SU-DHL-6 (cell line): ENCODE data around the gene CFL1.

Source experiments
- H2AFZ ChIP-seq: fragments of 200-600 bp; sonication (generic); 2 replicates; pipeline ENCODE4 v1.6.1; 2014; ENCODE audit warnings: low read depth, mild to moderate bottlenecking, moderate library complexity, mixed read lengths, antibody characterized with exemption, low read length; ENCODE audit not compliant: severe bottlenecking
- H3F3A ChIP-seq: fragments of 200-600 bp; shearing (Covaris generic); 2 replicates; pipeline ENCODE4 v1.6.0; 2016; ENCODE audit warnings: antibody characterized with exemption, mild to moderate bottlenecking; ENCODE audit not compliant: insufficient read depth
- H3K27ac ChIP-seq: fragments of 200-600 bp; sonication (generic); 2 replicates; pipeline ENCODE4 v1.5.1; 2016; ENCODE audit warnings: low read depth, mild to moderate bottlenecking, low read length, moderate library complexity, mixed read lengths
- H3K27me3 ChIP-seq: fragments of 200-600 bp; sonication (generic), shearing (Covaris generic); 2 replicates; pipeline ENCODE4 v1.6.0; 2014; ENCODE audit warnings: mild to moderate bottlenecking, low read length
- H3K36me3 ChIP-seq: fragments of 200-600 bp; sonication (generic); 2 replicates; pipeline ENCODE4 v1.6.1; 2014; ENCODE audit warnings: mild to moderate bottlenecking, low read length, mixed read lengths
- H3K4me2 ChIP-seq: fragments of 300-600, 200-600 bp; shearing (Covaris generic), sonication (generic); 2 replicates; pipeline ENCODE4 v1.6.0; 2014; ENCODE audit warnings: low read length, low read depth, mild to moderate bottlenecking; ENCODE audit not compliant: poor library complexity, severe bottlenecking
- H3K4me3 ChIP-seq: fragments of 200-600 bp; sonication (generic); 2 replicates; pipeline ENCODE4 v1.5.1; 2014; ENCODE audit warnings: antibody characterized with exemption, low read length, mild to moderate bottlenecking, mixed read lengths; ENCODE audit not compliant: insufficient read depth, poor library complexity, severe bottlenecking
- H3K79me2 ChIP-seq: fragments of 200-600 bp; sonication (generic); 2 replicates; pipeline ENCODE4 v1.6.1; 2014; ENCODE audit warnings: mild to moderate bottlenecking, low read length, moderate library complexity; ENCODE audit not compliant: insufficient read depth
- H3K9ac ChIP-seq: fragments of 200-600 bp; sonication (generic); 2 replicates; pipeline ENCODE4 v1.7.0; 2014; ENCODE audit warnings: mild to moderate bottlenecking, low read length
- H3K9me2 ChIP-seq: fragments of 200-600 bp; sonication (generic); replicated peaks from 2 replicates; pipeline ENCODE4 v1.6.1; 2014; ENCODE audit warnings: low read length; ENCODE audit not compliant: insufficient read depth
- H3K9me3 ChIP-seq: fragments of 200-600 bp; sonication (generic); 2 replicates; pipeline ENCODE4 v1.6.1; 2014; ENCODE audit warnings: low read length, mixed read lengths; ENCODE audit not compliant: insufficient read depth
- H4K20me1 ChIP-seq: fragments of 200-600 bp; sonication (generic); 2 replicates; pipeline ENCODE4 v1.6.1; 2014; ENCODE audit warnings: low read depth, mild to moderate bottlenecking, antibody characterized with exemption, low read length, moderate library complexity, mixed read lengths
- EZH2phosphoT487 ChIP-seq: fragments of 200-600 bp; sonication (generic), shearing (Covaris generic); conservative IDR thresholded peaks from 2 replicates; pipeline ENCODE4 v1.6.1; 2018; ENCODE audit warnings: mild to moderate bottlenecking, antibody characterized with exemption, low read length, moderate library complexity, mixed read lengths
- TF ChIP-seq, protein P1 (sequence below): fragments of 200-600 bp; sonication (generic); IDR thresholded peaks from one replicate; pipeline ENCODE4 v1.5.1; 2017; ENCODE audit warnings: antibody characterized with exemption, mild to moderate bottlenecking, low read length, moderate library complexity; ENCODE audit not compliant: insufficient read depth, poor library complexity, severe bottlenecking

CFL1 gene

DNA sequence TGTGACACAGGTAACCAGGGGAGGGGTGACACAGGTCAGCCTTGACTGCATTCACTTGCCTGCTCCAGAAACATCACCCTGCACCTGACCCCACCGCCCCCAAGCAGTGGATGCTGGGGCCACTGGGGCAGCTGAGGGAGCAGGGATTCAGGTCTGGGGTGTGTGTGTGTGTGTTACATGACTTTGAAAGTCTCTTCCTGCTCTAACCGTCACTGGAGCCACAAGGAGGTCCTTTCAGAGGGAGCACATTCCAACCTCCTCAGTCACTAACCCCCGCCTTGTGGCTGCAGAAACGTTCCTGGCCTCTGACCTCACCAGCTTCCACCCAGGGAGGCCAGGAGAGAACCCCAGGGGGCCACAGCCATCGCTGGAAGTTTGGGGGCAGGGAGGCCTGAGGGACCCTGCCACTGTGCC lies 45.1 kb upstream of the CFL1 start:
- no peaks in the 10 kb centered on the region for H3K36me3 ChIP-seq
- no peaks in the 10 kb centered on the region for H4K20me1 ChIP-seq
- no peak overlapping the region for H2AFZ ChIP-seq
- no peak overlapping the region for H3K9ac ChIP-seq
- H3K9me2 ChIP-seq, result no peaks in the 10 kb centered on the region
- TF ChIP-seq, protein P1, sequence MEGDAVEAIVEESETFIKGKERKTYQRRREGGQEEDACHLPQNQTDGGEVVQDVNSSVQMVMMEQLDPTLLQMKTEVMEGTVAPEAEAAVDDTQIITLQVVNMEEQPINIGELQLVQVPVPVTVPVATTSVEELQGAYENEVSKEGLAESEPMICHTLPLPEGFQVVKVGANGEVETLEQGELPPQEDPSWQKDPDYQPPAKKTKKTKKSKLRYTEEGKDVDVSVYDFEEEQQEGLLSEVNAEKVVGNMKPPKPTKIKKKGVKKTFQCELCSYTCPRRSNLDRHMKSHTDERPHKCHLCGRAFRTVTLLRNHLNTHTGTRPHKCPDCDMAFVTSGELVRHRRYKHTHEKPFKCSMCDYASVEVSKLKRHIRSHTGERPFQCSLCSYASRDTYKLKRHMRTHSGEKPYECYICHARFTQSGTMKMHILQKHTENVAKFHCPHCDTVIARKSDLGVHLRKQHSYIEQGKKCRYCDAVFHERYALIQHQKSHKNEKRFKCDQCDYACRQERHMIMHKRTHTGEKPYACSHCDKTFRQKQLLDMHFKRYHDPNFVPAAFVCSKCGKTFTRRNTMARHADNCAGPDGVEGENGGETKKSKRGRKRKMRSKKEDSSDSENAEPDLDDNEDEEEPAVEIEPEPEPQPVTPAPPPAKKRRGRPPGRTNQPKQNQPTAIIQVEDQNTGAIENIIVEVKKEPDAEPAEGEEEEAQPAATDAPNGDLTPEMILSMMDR, result no peak
- TF ChIP-seq EZH2phosphoT487, result no peak
- no peaks in the 10 kb centered on the region for H3F3A ChIP-seq
- no peaks in the 10 kb centered on the region for H3K27me3 ChIP-seq
- H3K4me3 ChIP-seq, result no peak overlapping the region
- H3K27ac ChIP-seq, result no peak overlapping the region
- H3K9me3 ChIP-seq, result no peaks in the 10 kb centered on the region
- H3K79me2 ChIP-seq, result no peaks in the 10 kb centered on the region
- H3K4me2 ChIP-seq, result no peak overlapping the region

DNA sequence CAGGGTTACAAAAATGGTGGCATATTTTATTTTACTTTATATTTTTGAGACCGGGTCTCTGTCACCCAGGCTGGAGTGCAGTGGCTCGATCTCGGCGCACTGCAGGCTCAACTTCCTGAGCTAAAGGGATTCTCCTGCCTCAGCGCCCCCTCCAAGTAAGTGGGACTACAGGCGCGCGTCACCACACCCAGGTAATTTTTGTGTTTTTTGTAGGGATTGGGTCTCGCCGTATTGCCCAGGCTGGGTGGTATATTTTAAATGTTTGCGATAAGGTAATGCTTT lies 42.9 kb upstream of the CFL1 start:
- peak overlapping the region; percentile 53 for H3K4me2 ChIP-seq
- no peaks in the 10 kb centered on the region for H3K79me2 ChIP-seq
- no peaks in the 10 kb centered on the region for H4K20me1 ChIP-seq
- no peak for TF ChIP-seq EZH2phosphoT487
- TF ChIP-seq, protein P1, result no peak
- H3K9ac ChIP-seq, result no peak overlapping the region
- H3K27me3 ChIP-seq, result no peaks in the 10 kb centered on the region
- no peak overlapping the region for H3K27ac ChIP-seq
- H2AFZ ChIP-seq, result no peak overlapping the region
- H3F3A ChIP-seq, result no peaks in the 10 kb centered on the region
- H3K9me3 ChIP-seq, result no peaks in the 10 kb centered on the region
- H3K9me2 ChIP-seq, result no peaks in the 10 kb centered on the region
- H3K4me3 ChIP-seq, result no peak overlapping the region
- no peaks in the 10 kb centered on the region for H3K36me3 ChIP-seq

DNA sequence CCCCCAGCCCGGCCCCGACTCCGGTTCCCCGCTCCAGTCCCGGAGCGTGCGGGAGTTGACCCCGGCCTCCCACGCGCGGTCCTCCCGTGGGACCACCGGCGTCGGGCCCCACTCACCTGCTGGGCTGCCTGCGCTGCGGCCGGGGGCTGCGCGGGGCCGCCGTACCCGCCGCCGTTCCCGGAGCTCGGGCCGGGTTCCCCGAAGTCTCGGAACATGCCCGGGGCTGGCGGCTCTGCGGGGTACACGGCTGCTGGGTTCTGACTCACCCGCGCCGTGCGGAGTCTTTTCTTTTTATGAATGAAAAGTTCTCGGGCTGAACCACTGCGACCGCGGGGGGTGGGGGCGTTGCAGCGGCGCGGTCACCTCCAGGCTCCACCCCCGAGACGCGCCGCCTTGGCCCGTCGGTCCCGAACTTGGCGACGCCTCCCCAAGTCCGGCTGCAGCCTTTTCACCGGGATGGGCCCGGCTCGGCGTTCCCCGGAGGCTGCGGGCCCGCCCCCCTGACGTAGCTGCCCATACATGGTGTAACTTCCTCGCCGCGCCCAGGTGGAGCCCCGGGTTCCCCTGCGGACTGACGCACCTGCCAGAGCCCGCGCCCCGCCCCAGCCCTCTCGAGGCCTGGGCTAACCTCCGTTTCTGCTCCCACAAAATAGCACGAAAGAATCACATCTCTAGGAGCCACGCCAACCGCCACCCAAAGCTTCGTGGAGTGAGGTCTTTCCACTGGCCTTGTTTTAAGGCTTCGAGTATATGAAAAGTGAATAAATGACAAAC lies 42.3 kb upstream of the CFL1 start, which contains the start of gene FOSL1:
Gene FOSL1, minus strand, starts transcription at position 264 of the 774 bp plus-strand sequence. Its CDS starts 49 bp downstream, at position 215.
- no peak within 1 kb of the TSS for H3K27ac ChIP-seq
- H3F3A ChIP-seq, result no peaks in the 10 kb centered on the region
- H3K27me3 ChIP-seq, result no peaks in the 10 kb centered on the region
- H3K79me2 ChIP-seq, result no peaks in the 10 kb centered on the region
- no peak for TF ChIP-seq EZH2phosphoT487
- TF ChIP-seq, protein P1, result no peak
- 0 out of 2 replicates have a peak within 1 kb of the TSS, but pooled peaks have one; percentile 6 for H3K9ac ChIP-seq
- peak within 1 kb of the TSS; percentile 40 for H3K4me3 ChIP-seq
- no peaks in the 10 kb centered on the region for H3K9me2 ChIP-seq
- peak within 1 kb of the TSS; percentile 23 for H2AFZ ChIP-seq
- H3K36me3 ChIP-seq, result no peaks in the 10 kb centered on the region
- H3K9me3 ChIP-seq, result no peaks in the 10 kb centered on the region
- no peaks in the 10 kb centered on the region for H4K20me1 ChIP-seq
- H3K4me2 ChIP-seq, result peak within 1 kb of the TSS; percentile 53
